Kidney epithelial cell (primary cell): Measurements from ENCODE around the gene AIG1. TPM values are rescaled to one million over a fixed set of nuclear protein-coding genes. Genes with fewer than 3 reads are reported as not detected.
"Not testable (repeated sequence)": the region's sequence is repeated elsewhere in the genome, so short reads cannot be mapped to it uniquely, and the experiment has no call there.

Experiments
- DNase-seq: peaks from one replicate; pipeline ENCODE4 v3.0.0-alpha.2; 2010; ENCODE audit warnings: low read depth
- H3K27me3 ChIP-seq: 2 replicates; pipeline ENCODE4 v1.6.0; 2011; ENCODE audit warnings: low read length; ENCODE audit not compliant: control insufficient read depth, insufficient read depth
- H3K36me3 ChIP-seq: 2 replicates; pipeline ENCODE4 v1.5.1; 2011; ENCODE audit warnings: low read length; ENCODE audit not compliant: control insufficient read depth, insufficient read depth
- H3K4me3 ChIP-seq: 2 replicates; pipeline ENCODE4 v1.5.1; 2011; ENCODE audit warnings: low read depth, mild to moderate bottlenecking, control low read depth, low read length
- total RNA-seq: library from RNA; depleted of rRNA; stranded (reverse); fragments of >200 nt; gene quantifications from 2 replicates; pipeline ENCODE4 v1.2.3, GENCODE V29; 2015
- TF ChIP-seq, protein P1 (sequence below): IDR thresholded peaks from 2 replicates; pipeline ENCODE4 v1.5.1; 2011; ENCODE audit warnings: mild to moderate bottlenecking, moderate library complexity, low read length, control low read depth, inconsistent platforms; ENCODE audit not compliant: insufficient read depth, poor library complexity, severe bottlenecking

Gene AIG1, protein sequence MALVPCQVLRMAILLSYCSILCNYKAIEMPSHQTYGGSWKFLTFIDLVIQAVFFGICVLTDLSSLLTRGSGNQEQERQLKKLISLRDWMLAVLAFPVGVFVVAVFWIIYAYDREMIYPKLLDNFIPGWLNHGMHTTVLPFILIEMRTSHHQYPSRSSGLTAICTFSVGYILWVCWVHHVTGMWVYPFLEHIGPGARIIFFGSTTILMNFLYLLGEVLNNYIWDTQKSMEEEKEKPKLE
- 49.9 and 62.5 TPM in 2 replicates for total RNA-seq

DNA sequence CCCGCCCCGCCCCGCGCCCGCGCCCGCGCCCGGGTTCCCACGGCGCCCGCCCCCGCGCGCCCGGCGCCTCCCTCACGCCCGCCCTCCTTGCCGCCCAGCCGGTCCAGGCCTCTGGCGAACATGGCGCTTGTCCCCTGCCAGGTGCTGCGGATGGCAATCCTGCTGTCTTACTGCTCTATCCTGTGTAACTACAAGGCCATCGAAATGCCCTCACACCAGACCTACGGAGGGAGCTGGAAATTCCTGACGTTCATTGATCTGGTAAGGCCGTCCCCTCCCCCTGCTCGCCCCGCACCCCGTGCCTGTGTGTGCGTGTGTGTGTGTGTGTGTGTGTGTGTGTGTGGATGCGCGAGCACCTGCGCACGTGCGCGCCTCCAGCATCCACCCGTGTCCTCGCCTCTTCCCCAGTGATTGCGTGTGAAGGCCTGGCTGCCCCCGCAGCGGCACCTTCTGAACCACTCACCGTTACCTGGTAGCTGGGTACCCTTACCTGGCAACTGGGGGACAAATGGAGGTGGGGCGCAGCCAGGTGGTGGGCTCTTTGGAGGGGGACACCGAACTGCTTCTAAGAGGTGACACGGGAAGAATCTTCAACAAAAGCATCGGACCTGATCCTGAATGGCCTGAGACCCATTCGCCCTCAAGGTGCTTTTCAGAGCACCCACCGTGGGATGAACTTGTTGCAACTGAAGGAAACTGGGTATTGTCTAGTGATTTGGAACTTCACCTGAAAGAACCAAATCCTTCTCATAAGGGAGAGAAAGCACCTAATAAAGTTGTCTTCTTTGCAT, at the start of gene AIG1:
Gene AIG1, plus strand, starts transcription at position 84 of the 791 bp plus-strand sequence. Its CDS starts 37 bp downstream, at position 121.
- no peak for DNase-seq
- TF ChIP-seq, protein P1, sequence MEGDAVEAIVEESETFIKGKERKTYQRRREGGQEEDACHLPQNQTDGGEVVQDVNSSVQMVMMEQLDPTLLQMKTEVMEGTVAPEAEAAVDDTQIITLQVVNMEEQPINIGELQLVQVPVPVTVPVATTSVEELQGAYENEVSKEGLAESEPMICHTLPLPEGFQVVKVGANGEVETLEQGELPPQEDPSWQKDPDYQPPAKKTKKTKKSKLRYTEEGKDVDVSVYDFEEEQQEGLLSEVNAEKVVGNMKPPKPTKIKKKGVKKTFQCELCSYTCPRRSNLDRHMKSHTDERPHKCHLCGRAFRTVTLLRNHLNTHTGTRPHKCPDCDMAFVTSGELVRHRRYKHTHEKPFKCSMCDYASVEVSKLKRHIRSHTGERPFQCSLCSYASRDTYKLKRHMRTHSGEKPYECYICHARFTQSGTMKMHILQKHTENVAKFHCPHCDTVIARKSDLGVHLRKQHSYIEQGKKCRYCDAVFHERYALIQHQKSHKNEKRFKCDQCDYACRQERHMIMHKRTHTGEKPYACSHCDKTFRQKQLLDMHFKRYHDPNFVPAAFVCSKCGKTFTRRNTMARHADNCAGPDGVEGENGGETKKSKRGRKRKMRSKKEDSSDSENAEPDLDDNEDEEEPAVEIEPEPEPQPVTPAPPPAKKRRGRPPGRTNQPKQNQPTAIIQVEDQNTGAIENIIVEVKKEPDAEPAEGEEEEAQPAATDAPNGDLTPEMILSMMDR, result no peak
- H3K27me3 ChIP-seq, result no peaks in the 10 kb centered on the region
- H3K4me3 ChIP-seq, result peak within 1 kb of the TSS; percentile 92
- H3K36me3 ChIP-seq, result no peaks in the 10 kb centered on the region

DNA sequence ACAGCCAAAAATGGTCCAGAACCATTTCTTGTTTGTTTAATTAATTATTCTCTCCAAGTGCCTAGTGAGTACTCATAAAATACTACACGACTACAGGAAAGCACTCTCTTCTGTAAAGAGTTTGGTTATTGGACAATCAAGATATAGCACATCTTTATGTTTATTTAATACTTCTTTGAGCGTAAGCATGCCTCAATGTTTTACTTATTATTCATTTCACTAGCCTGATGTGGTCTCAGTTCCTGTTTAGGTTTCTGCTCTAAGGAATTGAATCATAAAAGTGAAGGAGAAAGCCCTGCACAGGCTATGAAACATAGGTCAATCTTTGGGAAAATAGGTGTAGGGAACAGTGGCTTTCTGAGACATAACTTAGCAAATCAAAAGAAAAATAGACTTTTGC, 45.9 kb upstream of the AIG1 start:
- Histone ChIP-seq H3K36me3 (no peaks in the 10 kb centered on the region), H3K27me3 (no peaks in the 10 kb centered on the region), H3K4me3 (no peak overlapping the region)
- TF ChIP-seq, protein P1, result no peak
- DNase-seq, result no peak

DNA sequence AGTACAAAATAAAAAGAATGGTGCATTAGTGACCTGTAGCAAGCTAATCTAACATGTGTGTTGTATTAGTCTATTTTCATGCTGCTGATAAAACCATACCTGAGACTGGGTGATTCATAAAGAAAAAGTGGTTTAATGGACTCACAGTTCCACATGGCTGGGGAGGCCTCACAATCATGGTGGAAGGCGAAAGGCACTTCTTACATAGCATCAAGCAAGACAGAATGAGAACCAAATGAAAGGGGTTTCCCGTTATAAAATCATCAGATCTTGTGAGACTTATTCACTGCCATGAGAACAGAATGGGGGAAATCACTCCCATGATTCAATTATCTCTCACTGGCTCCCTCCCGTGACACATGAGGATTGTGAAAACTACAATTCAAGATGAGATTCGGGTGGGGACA, 45.4 kb upstream of the AIG1 start:
- Histone ChIP-seq H3K27me3 (no peaks in the 10 kb centered on the region), H3K4me3 (no peak overlapping the region), H3K36me3 (no peaks in the 10 kb centered on the region)
- DNase-seq, result no peak
- TF ChIP-seq, protein P1, result no peak

DNA sequence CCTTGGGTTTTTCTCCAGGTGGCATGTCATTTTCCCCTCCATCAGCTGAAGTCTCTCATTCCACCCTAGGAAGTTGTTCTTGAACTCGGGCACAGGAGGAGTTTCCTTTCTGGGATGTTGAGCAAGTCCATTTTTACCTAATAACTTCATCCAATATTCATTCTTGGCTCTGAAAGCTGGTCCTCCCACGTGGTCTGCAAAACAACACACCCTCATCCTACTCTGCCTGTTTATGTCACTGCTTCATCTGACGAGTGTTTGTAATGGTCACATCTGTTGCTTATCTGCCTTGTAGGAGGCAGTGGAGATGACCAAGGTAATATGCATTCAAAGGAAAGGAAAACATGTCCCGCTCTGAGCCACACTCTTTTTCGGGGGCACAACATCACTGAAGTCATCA, 41.7 kb upstream of the AIG1 start:
- Histone ChIP-seq H3K4me3 (no peak overlapping the region), H3K36me3 (no peaks in the 10 kb centered on the region), H3K27me3 (no peaks in the 10 kb centered on the region)
- TF ChIP-seq, protein P1, result no peak
- no peak for DNase-seq

DNA sequence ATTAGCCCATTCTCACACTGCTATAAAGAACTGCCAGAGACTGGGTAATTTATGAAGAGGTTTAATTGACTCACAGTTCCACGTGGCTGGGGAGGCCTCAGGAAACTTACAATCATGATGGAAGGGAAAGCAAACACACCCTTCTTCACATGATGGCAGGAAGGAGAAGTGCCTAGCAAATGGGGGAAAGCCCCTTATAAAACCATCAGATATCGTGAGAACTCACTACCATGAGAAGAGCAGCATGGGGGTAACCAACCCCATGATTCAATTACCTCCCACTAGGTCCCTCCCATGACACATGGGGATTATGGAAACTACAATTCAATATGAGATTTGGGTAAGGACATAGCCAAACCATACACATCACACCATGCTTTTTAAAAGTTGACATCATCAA, 39.8 kb upstream of the AIG1 start:
- not testable (repeated sequence) for H3K36me3 ChIP-seq, DNase-seq, H3K27me3 ChIP-seq, H3K4me3 ChIP-seq

DNA sequence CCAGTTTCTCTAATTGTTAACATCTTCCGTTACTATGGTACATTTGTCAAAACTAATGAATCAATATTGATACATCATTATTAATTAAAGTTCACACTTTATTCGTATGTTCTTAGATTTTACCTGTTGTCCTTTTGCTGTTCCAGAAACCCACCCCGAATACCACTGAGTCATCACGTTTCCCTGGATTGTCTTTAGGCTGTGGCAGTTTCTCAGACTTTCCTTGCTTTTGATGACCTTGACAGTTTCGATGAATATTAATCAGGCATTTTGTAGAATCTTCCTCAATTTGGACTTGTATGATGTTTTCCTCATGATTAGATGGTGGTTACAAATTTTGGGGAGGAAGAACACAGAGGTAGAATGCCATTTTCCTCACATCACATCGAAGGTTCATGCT, 39.1 kb upstream of the AIG1 start:
- Histone ChIP-seq H3K4me3 (no peak overlapping the region), H3K36me3 (no peaks in the 10 kb centered on the region), H3K27me3 (no peaks in the 10 kb centered on the region)
- TF ChIP-seq, protein P1, result no peak
- DNase-seq, result no peak
